ENCODE data around the gene MAD2L2.

GRCh38 chr1:11725616-11726015, 44.7 kb upstream of the MAD2L2 start:
- TF ChIP-seq POLR2A (IDR thresholded peaks at IDR 0.05) (no peak), EP300 (IDR thresholded peaks at IDR 0.05) (no peak)
- TF ChIP-seq, protein P1, sequence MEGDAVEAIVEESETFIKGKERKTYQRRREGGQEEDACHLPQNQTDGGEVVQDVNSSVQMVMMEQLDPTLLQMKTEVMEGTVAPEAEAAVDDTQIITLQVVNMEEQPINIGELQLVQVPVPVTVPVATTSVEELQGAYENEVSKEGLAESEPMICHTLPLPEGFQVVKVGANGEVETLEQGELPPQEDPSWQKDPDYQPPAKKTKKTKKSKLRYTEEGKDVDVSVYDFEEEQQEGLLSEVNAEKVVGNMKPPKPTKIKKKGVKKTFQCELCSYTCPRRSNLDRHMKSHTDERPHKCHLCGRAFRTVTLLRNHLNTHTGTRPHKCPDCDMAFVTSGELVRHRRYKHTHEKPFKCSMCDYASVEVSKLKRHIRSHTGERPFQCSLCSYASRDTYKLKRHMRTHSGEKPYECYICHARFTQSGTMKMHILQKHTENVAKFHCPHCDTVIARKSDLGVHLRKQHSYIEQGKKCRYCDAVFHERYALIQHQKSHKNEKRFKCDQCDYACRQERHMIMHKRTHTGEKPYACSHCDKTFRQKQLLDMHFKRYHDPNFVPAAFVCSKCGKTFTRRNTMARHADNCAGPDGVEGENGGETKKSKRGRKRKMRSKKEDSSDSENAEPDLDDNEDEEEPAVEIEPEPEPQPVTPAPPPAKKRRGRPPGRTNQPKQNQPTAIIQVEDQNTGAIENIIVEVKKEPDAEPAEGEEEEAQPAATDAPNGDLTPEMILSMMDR (IDR thresholded peaks at IDR 0.05) = no peak

All from ovary (tissue), 3 donors.